Hypothalamus (tissue), 51 donors: ENCODE measurements around the gene KCTD11.
"Not testable (repeated sequence)": the region's sequence is repeated elsewhere in the genome, so short reads cannot be mapped to it uniquely, and the experiment has no call there.

ENCODE experiments used
- DNase-seq, 51 donors: peaks; one replicate each; lab custom pipeline; 2025; lab: John Stamatoyannopoulos, UW

The KCTD11 gene

DNA sequence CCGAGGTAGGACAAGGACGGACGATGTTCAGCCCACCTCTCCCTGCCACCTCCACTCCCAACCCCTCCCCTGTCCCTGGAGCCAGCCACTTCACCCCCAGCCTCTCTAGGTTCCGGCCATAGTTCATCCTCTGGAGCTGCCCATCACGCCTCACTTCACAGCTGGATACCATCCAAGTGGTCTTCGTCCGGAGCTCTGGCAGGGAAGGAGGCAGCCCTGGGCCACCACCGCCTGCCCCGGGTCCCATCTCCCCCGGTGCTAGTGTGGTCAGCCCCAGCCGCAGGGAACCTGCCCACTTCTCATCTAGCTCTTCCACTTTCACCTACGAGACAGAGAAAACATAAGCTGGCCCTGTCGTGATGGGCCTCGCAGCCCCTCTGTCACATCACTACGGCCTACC, 30.5 kb upstream of the KCTD11 start:
- no peak for DNase-seq

DNA sequence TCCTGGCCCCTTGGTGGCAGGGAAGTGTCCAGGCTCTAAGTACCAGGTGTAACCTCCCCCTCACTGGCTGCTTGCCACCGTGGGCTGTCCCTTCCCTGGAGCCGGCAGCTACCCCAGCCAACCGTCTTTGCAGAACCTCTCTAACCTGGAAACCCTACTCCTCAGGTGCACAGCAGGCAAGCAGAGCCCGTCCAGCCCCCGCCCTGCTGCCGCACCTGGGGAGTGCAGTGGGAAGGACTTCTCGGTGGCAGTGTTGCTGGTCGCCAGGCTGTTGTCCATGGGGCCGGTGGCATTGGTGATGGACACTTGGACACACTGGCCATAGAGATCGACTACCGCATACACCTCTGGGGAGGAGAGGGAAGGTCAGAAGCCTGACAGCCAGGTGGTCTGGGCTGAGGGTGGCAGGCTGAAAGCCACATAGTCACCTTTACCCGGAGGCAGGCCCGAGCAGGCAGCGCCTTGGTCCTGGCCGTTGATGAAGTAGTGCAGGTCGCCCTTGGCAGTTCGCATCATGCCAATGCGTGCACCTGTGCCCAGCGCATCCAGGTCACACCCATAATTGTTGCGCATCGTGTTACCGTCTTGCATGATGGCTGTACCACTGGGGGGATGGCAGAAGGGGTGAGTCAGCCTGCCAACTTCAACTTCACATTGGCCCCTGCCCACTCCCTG, 29.3 kb upstream of the KCTD11 start:
- DNase-seq = no peak

DNA sequence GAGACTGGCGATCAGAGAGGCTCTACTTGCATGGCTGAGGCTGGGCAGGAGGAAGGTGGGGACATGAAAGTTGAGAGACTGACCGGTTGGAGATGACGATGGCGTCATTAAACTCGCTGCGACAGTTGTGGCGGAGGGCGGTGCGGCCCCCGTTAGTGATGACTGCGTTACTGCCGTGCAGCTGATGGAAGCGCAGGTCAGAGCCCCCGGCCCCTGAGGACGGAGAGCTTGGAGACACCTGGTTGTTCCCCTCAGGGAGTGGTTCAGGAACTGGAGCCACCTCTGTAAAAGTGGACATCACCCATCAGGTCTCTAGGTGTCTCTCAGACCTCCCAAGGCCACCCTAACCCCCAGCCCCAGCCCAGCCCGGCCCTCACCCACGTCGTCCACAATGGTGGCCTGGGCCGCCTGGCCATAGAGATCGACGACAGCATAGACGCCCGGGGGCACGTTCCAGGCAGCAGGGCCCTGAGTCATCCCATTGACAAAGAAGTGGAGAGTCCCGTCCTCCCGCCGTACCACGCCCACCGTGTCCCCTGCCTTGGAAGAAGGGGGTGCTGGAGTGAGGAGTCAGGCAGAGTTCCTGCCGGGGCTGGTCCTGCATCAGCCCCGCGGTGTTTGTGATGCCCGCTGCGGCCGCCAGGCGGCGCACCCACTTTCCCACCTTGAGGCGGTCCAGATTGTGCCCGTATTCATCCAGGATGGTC, 28.1 kb upstream of the KCTD11 start:
- peak in 8 of 51 donors; percentile 4 to 47 (median 15) for DNase-seq

DNA sequence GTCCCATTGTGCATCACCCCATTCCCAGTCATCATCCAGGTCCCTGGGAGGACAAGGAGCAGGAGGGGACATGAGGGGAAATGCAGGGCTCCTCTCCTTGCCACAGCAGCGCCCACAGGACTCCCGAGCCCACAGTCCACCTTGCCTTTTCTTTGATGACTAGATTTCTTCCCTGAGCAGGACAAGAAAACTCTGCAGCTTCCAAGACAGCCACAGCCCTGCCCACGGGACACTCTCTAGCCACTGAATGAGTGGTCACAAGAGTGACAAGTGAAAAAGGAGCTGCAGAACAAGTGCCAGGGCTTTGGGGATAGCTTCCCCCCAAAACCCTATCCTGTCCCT, 27.6 kb upstream of the KCTD11 start:
- DNase-seq = no peak

DNA sequence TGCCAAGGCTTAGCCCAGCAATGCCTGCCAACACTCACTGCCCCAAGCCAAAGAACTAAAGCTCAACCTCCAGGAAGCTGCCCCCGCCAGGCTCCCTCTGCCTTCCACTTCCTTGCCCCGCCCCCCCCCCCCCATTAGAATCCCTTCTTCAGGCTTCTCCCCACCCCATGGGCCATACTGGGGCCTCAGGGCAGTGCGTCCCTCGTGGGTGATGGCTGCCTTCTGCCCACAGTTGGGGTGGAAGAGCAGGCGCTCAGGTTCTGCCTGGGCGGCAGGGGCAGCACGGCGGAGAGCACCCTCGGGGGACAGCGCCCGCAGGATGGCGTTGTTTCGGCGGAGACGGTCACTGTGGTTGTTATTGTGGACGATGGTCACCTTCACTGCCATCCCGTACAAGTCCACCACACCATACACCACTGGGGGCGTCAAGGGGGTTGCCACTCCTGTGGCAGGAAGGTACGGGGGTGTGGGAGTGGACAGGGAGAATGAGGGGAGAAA, 26.9 kb upstream of the KCTD11 start:
- DNase-seq = no peak

DNA sequence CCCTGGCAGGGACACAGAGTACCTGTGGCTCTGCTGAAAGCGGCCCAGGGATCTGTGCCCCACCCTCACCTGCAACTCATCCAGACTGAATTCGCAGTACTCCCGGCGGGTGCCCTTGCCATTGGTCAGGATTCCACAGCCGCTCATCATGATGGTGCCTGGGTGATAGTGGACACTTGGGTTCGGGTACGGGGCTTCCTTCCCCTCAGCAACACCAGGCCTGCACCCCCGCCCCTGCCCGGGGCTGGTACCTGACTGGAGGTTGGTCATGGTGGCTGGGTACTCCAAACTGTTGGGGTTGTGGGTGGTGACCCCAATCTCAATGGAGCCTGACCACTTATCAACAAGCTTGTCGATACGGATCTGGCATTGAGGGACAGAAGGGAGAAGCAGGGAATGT, 25.8 kb upstream of the KCTD11 start:
- no peak for DNase-seq

DNA sequence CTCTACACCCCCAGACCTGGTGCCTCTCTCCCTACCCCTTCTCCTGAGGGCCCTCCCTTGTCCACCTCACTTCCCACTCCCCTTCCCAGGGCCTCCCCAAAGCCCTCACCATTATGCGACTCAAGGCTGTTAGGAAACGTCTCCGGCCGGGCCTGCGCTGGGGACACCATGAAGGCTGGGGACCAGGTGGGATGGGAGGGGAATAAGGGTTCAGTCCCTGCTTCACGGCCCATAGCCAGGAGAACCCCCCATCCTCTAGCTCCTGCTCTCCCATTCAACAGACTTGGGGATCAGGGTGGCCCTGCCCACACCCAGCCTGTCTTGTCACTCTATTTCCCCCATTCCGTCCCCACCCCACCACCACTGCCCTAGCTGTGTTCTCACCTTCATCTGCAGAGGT, 24.9 kb upstream of the KCTD11 start:
- DNase-seq = no peak

DNA sequence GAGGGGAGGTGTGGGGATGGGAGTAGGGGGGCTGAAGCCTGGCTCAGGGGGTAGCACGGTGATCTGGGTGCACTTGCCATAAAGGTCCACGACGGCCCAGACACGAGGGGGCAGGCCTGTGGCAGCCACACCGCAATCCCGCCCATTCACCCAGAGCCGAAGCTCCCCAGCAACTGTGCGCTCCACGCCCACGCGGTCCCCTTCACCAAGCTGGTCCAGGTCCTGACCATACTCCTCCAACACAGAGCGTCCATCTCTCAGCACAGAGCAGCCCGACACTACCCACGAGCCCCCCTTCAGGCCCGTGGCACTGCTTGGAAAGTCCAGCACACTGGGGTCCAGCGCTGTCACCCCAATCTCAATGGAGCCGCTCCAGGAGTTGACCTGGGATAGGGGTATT, 24.5 kb upstream of the KCTD11 start:
- no peak for DNase-seq

DNA sequence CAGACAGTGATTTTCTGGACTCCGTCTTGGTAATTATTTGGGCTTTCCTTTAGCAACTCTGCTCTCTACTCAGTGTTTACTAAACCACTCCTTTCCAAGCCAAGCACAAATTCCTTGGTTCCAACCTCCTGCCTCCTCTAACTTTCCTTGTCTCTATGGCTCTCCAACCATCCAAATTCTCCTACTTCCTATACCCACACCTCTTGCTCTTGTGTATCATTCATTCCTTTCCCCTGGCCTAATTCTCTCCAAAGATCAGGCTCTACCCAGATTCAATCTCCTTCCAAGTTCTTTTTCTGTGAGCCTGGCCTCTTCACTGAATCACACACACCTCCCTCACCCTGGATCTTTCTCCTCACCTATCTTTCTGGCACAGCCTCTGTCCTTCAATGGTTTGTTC, 24.0 kb upstream of the KCTD11 start:
- no peak for DNase-seq

DNA sequence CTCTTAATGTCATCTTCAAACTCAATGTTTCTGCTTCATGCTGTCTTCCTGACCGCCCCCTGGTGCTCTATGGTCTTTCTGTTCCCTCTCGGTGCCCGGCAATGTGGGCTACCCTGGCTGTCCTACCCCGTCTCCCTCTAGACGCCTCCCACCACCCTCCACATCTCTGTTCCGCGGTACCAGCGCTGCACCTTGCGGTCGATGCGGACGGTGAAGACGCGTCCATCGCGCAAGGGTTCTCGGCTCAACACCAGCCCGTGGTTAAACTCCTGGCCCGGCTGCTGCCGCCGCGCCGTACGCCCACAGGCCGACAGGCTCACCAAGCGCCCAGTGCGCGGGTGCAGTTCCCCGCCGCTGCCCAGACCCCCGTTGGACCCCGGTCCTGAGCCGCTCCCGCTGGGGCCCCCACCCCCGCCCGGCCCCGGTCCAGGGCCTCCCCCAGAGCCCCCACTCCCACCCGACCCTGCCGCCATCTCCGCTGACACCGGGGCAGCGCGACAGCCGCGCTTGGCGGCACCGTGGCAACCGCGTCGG, 23.1 kb upstream of the KCTD11 start, which contains the start of gene NEURL4:
Gene NEURL4, minus strand, starts transcription at position 496 of the 534 bp plus-strand sequence. Its CDS starts 23 bp downstream, at position 473.
- DNase-seq = peak in 3 of 51 donors; percentile 40 to 67 (median 53)

DNA sequence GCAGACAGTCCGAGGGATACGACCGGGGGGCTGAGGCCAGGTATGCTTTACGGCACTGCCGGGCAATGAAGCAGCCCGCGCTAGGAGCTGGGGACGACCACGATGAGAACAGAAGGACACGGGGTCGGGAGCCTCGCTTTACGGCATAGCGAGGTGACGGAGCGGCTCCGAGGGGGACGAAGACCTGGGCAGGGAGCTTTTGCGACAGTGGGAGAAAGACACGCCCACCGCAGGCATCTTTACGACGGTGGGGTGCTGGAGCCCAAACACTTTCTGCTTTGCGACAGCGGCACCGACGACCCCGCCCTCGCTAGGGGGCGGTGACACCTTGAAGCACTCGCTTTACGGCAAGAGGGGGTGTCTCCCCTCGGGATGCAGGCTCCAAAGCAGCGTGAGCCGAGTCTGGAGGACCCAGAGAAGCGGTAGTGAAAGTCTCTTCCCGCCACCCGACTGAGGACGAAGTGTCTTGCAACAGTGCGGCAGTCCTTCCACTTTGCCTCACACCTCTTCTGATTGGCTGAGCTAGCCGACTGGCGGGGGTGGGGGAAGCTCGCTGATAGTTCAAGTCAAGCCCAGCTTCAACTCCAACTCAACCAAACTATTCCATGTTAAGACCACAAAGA, 22.5 kb upstream of the KCTD11 start:
- DNase-seq = peak; percentile 85 to 100 (median 96)

DNA sequence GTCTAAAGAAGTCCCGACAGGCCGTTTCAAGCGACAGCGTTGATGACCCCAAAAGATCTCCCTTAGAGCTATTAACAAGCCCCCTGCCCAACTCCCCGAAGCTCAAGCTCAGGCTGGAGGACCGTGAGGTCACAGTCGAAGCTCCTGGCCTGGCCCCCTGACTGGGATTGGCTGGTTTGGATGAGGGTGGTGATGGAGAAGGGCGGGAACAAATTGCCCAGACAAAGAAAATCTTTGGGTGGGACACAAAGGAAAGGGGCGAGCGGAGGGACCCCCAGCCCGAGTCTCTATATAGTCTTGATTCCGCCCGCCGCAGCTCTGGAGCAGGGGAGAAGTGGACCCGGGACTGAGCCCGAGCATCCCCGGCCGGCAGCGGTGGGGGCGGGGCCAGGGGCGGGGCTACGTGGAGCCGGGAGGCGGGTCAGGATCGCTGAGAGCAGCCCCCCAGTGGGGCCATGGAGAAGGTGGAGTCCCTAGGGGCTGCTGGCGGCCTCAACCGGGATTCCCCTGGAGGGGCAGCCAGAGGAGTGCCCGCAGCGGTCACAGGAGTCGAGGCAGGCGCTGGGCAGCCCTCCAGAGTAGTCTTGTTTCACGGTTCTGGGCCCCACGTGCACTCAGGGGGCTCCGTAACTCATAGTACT, 21.8 kb upstream of the KCTD11 start:
- peak in 43 of 51 donors; percentile 52 to 89 (median 74) for DNase-seq

DNA sequence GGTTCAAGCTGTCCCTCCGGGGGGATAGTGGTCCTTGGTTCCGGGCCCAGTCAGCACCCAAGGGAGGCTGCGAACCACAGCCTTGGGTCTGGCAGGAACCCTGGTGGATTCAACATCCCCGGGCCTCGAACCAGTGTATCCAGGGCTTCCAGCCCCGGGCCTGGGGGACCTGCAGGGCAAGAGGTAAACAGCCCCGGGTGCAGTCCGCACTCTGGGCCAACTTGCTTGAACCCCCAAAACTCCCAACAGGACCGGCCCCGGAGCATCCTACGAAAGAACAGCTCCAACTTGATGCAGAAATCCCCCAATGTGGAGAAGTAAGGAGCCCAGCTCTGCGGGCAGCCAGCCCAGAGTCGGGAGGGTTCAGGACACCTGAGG, 21.3 kb upstream of the KCTD11 start:
- DNase-seq = no peak

DNA sequence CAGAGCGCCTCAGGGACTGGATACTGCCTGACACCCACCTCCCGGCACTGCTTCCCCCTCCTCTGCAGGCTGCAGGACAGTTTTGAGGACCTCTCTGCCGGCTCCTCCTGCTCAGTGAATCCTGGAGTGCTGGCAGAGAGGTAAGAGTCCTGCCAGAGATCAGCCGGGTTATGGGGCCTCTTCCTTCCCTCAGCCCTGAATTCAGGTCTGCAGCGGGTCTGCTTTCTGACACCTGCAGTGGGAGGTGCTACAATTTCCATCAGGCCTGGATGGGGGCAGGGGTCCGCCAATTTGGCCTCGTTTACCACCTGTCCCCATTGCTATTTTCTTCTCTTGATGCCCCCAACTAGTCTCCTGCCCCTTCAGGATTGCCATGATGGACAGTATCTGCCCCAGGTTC, 19.9 kb upstream of the KCTD11 start:
- DNase-seq = no peak

DNA sequence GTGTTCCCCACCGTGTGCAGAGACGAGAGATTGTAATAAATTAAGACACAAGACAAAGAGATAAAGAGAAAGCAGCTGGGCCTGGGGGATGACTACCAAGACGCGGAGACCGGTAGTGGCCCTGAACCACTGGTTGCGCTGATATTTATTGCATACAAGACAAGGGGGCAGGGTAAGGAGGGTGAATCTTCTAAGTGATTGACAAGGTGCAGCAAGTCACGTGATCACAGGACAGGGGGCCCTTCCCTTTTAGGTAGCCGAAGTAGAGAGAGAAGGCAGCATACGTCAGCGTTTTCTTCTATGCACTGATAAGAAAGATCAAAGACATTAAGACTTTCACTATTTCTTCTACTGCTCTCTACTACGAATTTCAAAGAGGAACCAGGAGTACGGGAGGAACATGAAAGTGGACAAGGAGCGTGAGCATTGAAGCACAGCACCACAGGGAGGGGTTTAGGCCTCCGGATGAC, 19.3 kb upstream of the KCTD11 start:
- not testable (repeated sequence) for DNase-seq

DNA sequence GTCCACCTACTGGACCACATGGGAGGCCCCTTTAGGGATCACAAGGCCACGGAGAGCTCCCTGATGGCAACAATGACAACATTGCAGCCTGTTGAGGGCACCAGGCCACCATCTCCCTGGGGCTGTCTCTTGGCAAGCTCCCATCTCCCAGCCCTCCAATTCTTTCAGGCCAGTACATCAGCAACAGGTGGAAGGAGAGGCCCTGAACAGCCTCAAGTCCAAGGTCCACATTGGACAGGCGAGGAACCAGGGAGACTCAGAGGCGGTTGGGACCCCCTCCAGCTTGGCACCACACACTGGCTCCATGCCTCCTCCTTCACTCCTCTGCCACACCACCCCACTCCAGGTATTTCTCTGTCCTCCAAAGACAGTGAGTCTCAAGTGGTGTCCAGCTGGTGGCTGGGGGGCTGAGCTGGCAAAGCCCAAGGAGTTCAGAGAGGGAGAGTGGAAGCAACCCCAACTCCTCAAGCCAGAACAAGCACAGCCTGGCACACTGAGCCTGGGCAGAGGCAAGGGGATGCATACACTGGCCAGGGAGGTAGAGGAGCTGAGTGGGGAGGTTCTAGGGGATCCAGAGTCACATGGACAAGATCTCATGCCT, 16.9 kb upstream of the KCTD11 start:
- DNase-seq = no peak

DNA sequence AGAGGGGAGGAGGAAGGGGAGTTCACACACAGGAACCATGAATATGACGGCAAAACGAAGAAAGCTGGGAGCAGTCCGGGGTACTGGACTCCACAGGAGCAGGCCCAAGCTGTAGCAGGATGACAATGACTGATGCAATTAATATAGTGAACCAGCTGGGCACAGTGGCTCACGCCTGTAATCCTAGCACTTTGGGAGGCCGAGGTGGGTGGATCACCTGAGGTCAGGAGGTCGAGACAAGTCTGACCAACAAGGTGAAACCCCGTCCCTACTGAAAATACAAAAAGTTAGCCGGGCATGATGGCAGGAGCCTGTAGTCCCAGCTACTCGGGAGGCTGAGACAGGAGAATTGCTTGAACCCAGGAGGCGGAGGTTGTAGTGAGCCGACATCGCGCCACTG, 16.2 kb upstream of the KCTD11 start:
- DNase-seq = not testable (repeated sequence)

DNA sequence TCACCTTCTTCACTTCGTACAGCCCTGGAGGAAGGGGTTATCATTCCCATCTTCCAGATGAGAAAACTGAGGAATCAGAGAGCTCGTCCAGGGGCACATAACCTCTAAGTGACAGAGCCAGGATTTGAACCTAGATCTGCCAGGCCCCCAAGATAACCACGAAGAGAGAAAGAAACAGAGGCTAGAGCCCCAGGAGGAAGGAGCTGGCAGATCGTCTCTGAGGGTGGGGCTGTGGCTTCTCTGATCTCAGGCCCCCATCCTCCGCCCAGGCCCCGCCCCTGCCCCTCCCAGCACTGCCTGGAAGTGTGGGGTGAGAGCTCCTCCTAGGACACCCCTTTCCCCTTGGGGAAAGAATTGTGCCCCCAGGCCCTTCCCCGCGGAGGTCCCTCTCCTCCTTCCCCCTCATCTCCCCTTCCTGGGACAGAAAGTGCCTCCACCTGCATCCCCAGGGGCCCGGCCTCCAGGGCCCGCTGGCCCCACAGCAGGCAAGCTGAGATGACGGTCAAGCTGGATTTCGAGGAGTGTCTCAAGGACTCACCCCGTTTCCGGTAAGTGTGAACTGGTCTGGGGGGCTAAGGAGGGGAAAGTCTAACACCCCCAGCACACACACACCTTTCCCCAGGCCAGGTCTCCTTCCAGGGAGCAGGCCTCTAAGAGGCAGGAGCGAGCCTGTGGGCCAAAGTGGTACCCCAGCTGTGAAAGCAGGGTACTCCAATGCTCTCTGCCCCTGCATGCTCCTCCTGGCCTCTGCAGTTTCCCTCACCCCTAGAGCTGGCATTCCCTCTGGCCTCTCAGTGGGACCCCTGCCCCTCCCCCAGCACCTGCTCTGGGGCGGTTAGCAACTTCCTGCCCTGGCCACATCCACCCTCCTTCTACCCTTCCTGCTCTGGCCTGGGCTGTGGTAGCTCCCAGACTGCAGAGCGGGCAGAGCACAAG, 15.5 kb upstream of the KCTD11 start, which contains the start of gene ACAP1:
Gene ACAP1, plus strand, starts transcription at position 290 of the 936 bp plus-strand sequence. Its CDS starts 206 bp downstream, at position 496.
- DNase-seq = no peak

DNA sequence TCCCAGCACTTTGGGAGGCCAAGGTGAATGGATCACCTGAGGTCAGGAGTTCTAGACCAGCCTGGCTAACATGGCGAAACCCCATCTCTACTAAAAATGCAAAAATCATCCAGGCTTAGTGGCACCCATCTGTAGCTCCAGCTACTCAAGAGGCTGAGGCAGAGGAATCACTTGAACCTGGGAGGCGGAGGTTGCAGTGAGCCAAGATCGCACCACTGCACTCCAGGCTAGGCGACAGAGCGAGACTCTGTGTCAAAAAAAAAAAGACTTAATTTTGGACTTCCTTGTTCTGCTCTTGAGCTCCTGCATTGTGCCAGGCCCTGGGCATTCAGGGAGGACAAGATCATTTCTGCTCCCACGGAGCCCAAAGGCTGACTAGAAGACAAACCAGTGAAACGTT, 14.4 kb upstream of the KCTD11 start:
- DNase-seq = not testable (repeated sequence)
